GM18511 (cell line): Measurements from ENCODE around the gene RNASE9.
"Not testable (repeated sequence)": the region's sequence is repeated elsewhere in the genome, so short reads cannot be mapped to it uniquely, and the experiment has no call there.

Experiments
- ATAC-seq: cut with Tn5 transposase; IDR thresholded peaks from one replicate; pipeline ENCODE4 v1.9.1; 2021; ENCODE audit warnings: mild to moderate bottlenecking, moderate library complexity; ENCODE audit not compliant: unreplicated experiment

The RNASE9 gene

GRCh38 chr14:20524027-20524426 lies 36.8 kb downstream of the RNASE9 start:
- no peak for ATAC-seq

- no peak for ATAC-seq
Observed at GRCh38 chr14:20522332-20522731, 38.5 kb downstream of the RNASE9 start.

- no peak for ATAC-seq
Observed at GRCh38 chr14:20516921-20517320, 43.9 kb downstream of the RNASE9 start.

GRCh38 chr14:20515846-20516245 lies 45.0 kb downstream of the RNASE9 start:
- no peak for ATAC-seq

- no peak for ATAC-seq
Observed at GRCh38 chr14:20512177-20512905, 48.5 kb downstream of the RNASE9 start.

- ATAC-seq: no peak
Observed at GRCh38 chr14:20508367-20508766, 52.5 kb downstream of the RNASE9 start.

- not testable (repeated sequence) for ATAC-seq
Observed at GRCh38 chr14:20507537-20507936, 53.3 kb downstream of the RNASE9 start.

GRCh38 chr14:20506752-20507151 lies 54.1 kb downstream of the RNASE9 start:
- not testable (repeated sequence) for ATAC-seq

- ATAC-seq: not testable (repeated sequence)
Observed at GRCh38 chr14:20506276-20506675, 54.6 kb downstream of the RNASE9 start.
